Activated naive CD8-positive, alpha-beta T cell treated with anti-CD3 and anti-CD28 coated beads, Interleukin-2, amount 10 ng/mL, durations not matched to agents 7 days and 5 days (primary cell): ENCODE data around the gene GCA. TPM values are rescaled to one million over a fixed set of nuclear protein-coding genes. Genes with fewer than 3 reads are reported as not detected.

Source experiments
- ATAC-seq: fragments of 150-1000 bp; cut with Tn5 transposase; one replicate; pipeline ENCODE4 v1.10.0; 2021; ENCODE audit warnings: low read depth, moderate library complexity
- POLR2A ChIA-PET: fragments of 350-600 bp; sonication (Branson Sonifier 250); formaldehyde crosslinking; loops from one replicate; lab custom pipeline; 2021; ENCODE audit warnings: antibody characterized with exemption; lab: Charles Lee
- DNase-seq: peaks from one replicate; pipeline ENCODE4 v3.0.0; 2021
- H3K27ac Mint-ChIP-seq: one replicate; pipeline ENCODE4 v1.8.0; 2022; ENCODE audit warnings: mild to moderate bottlenecking, mixed read lengths
- H3K27me3 Mint-ChIP-seq: one replicate; pipeline ENCODE4 v1.8.0; 2022; ENCODE audit warnings: mild to moderate bottlenecking, moderate library complexity, mixed read lengths
- H3K36me3 Mint-ChIP-seq: one replicate; pipeline ENCODE4 v1.8.0; 2021; ENCODE audit warnings: mild to moderate bottlenecking, mixed read lengths
- H3K4me1 Mint-ChIP-seq: one replicate; pipeline ENCODE4 v1.8.0; 2021; ENCODE audit warnings: mixed read lengths
- H3K4me3 Mint-ChIP-seq: one replicate; pipeline ENCODE4 v1.8.0; 2022; ENCODE audit warnings: mild to moderate bottlenecking, moderate library complexity, mixed read lengths
- H3K9me3 Mint-ChIP-seq: one replicate; pipeline ENCODE4 v1.8.0; 2021; ENCODE audit warnings: mixed read lengths
- total RNA-seq, 2 experiments: library from RNA; stranded (reverse); gene quantifications; one replicate each; pipeline ENCODE4 v1.2.3, GENCODE V29; 2021

The GCA gene
- total RNA-seq, 2 experiments from 2014 or later, result 14.7 to 20.9 TPM

- Mint-ChIP-seq H3K4me3 (no peak overlapping the region), H3K27me3 (peaks cover 13% of the 10 kb centered on the region), H3K9me3 (no peaks in the 10 kb centered on the region), H3K36me3 (no peaks in the 10 kb centered on the region), H3K4me1 (no peaks in the 10 kb centered on the region), H3K27ac (no peak overlapping the region)
- POLR2A ChIA-PET, result no interaction called here
- no peak for ATAC-seq
- no peak for DNase-seq
Measured at GRCh38 chr2:162400336-162400735, 56.4 kb downstream of the GCA start.

- H3K4me3 Mint-ChIP-seq, result no peak overlapping the region
- DNase-seq (no peak), ATAC-seq (no peak)
- H3K4me1 Mint-ChIP-seq, result no peaks in the 10 kb centered on the region
- H3K27ac Mint-ChIP-seq, result no peak overlapping the region
- no peaks in the 10 kb centered on the region for H3K36me3 Mint-ChIP-seq
- H3K27me3 Mint-ChIP-seq, result peaks cover 13% of the 10 kb centered on the region
- no peaks in the 10 kb centered on the region for H3K9me3 Mint-ChIP-seq
- POLR2A ChIA-PET, result no interaction called here
Measured at GRCh38 chr2:162401871-162402270, 57.9 kb downstream of the GCA start.

GRCh38 chr2:162403884-162404283, 60.0 kb downstream of the GCA start:
- Mint-ChIP-seq H3K4me1 (no peaks in the 10 kb centered on the region), H3K27ac (no peak overlapping the region), H3K27me3 (peaks cover 10% of the 10 kb centered on the region), H3K9me3 (no peaks in the 10 kb centered on the region), H3K36me3 (no peaks in the 10 kb centered on the region), H3K4me3 (no peak overlapping the region)
- DNase-seq (no peak), ATAC-seq (no peak)
- POLR2A ChIA-PET, result no interaction called here

Other genes with a start within 250 kb of the GCA start
- gene GCG, start 191.9 kb upstream of the GCA start, total RNA-seq, result not detected
- gene FAP, start 100.7 kb upstream of the GCA start, total RNA-seq, result not detected
- 10 to 100 TPM; 45.9 to 50.4 TPM for gene IFIH1, start 25.4 kb upstream of the GCA start, total RNA-seq